ENCODE results near the gene SCIN.
"Not testable (repeated sequence)": the region's sequence is repeated elsewhere in the genome, so short reads cannot be mapped to it uniquely, and the experiment has no call there.

Gene SCIN

DNA sequence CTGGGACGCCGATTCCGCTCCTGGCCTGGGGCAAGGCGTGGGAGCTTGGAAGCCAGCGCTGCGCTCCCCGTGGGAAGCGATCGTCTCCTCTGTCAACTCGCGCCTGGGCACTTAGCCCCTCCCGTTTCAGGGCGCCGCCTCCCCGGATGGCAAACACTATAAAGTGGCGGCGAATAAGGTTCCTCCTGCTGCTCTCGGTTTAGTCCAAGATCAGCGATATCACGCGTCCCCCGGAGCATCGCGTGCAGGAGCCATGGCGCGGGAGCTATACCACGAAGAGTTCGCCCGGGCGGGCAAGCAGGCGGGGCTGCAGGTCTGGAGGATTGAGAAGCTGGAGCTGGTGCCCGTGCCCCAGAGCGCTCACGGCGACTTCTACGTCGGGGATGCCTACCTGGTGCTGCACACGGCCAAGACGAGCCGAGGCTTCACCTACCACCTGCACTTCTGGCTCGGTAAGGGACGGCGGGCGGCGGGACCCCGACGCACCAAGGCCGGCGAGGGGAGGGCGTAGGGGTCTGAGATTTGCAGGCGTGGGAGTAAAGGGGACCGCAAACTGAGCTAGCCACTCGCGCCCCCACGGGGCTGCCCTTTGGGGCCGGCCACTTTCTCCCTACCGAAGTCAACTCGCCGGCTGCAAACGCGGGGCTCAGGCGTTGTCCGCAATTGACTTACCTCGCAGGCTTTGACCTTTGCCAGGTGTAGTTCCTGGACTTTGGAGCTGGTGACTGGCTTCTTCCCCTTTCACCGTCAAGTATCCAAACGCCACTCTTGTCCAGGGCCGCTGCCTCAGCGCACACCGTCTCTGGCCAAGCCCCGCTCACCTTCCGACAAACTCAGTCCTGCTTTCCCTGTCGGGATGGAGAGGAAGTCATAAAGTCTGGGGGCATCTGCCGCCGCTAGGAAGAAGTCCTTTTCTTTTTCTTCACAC is at the start of gene SCIN:
Gene SCIN, plus strand, starts transcription at position 187 of the 928 bp plus-strand sequence. Its CDS starts 67 bp downstream, at position 254.
- TF ChIP-seq, protein P1, sequence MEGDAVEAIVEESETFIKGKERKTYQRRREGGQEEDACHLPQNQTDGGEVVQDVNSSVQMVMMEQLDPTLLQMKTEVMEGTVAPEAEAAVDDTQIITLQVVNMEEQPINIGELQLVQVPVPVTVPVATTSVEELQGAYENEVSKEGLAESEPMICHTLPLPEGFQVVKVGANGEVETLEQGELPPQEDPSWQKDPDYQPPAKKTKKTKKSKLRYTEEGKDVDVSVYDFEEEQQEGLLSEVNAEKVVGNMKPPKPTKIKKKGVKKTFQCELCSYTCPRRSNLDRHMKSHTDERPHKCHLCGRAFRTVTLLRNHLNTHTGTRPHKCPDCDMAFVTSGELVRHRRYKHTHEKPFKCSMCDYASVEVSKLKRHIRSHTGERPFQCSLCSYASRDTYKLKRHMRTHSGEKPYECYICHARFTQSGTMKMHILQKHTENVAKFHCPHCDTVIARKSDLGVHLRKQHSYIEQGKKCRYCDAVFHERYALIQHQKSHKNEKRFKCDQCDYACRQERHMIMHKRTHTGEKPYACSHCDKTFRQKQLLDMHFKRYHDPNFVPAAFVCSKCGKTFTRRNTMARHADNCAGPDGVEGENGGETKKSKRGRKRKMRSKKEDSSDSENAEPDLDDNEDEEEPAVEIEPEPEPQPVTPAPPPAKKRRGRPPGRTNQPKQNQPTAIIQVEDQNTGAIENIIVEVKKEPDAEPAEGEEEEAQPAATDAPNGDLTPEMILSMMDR (IDR thresholded peaks at IDR 0.05; ENCODE audit: control extremely low read depth, extremely low read depth, low read depth, missing control alignments): no peak
- DNase-seq (ENCODE audit: extremely low spot score): peak; percentile 32
- CTCF ChIA-PET: interaction anchor here (0.9 to 2.1 kb wide), 3 partner anchors 11 to 116 kb away, joined by 3 to 6 read pairs (median 4); partner anchors contain the start of gene ARL4A

GRCh38 chr7:12524794-12525386 is 45.6 kb upstream of the SCIN start:
- TF ChIP-seq, protein P1 (IDR thresholded peaks at IDR 0.05; ENCODE audit: control extremely low read depth, extremely low read depth, low read depth, missing control alignments): peak; percentile 54
- ChIA-PET POLR2A (no interaction called here), CTCF (interaction anchor here (0.7 to 3.1 kb wide), 30 partner anchors 8 to 741 kb away, joined by 3 to 57 read pairs (median 4); a partner anchor contains a TSS)
- DNase-seq (ENCODE audit: extremely low spot score): peak; percentile 17

More for the DNA sequence above, at the start of gene SCIN:
- POLR2A ChIA-PET: no interaction called here

- POLR2A ChIA-PET; DNase-seq (ENCODE audit: extremely low spot score): not testable (repeated sequence)
- CTCF ChIA-PET: interaction anchor here (1.0 to 3.1 kb wide), 3 partner anchors 84 to 100 kb away, joined by 3 to 29 read pairs (median 4); no protein-coding TSS in a partner anchor
These were observed 43.8 kb upstream of the SCIN start for GRCh38 chr7:12526693-12527092.

- POLR2A ChIA-PET; CTCF ChIA-PET; DNase-seq (ENCODE audit: extremely low spot score): not testable (repeated sequence)
These were observed 42.9 kb upstream of the SCIN start for GRCh38 chr7:12527670-12528069.

- DNase-seq (ENCODE audit: extremely low spot score): no peak
- CTCF ChIA-PET: no interaction called here
- POLR2A ChIA-PET: no interaction called here
- TF ChIP-seq, protein P1 (IDR thresholded peaks at IDR 0.05; ENCODE audit: control extremely low read depth, extremely low read depth, low read depth, missing control alignments): no peak
These were observed 40.4 kb upstream of the SCIN start for GRCh38 chr7:12529971-12530710.

DNA sequence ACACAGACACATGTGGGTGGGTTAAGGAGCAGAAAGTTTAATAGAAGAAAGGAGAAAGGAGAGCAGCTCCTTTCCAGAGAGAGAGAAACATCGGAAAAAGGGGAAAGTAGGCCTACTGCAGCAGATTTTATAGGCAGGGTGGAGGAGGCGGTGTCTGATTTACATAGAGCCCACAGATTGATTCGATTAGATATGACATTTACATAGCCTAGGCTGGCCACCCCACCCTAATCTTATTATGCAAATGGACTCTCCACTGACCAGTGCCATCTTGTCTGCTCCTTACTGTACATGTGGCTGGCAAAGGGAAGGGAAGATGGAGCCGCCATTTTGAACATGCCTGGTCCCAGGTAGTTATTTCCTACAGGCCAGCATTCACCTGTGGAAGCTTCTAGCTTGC is 38.7 kb upstream of the SCIN start:
- CTCF ChIA-PET: interaction anchor here (1.0 to 2.4 kb wide), 3 partner anchors 12 to 91 kb away, joined by 3 to 10 read pairs (median 6); no protein-coding TSS in a partner anchor
- POLR2A ChIA-PET: no interaction called here
- TF ChIP-seq, protein P1 (IDR thresholded peaks at IDR 0.05; ENCODE audit: control extremely low read depth, extremely low read depth, low read depth, missing control alignments): no peak
- no peak for DNase-seq (ENCODE audit: extremely low spot score)

- TF ChIP-seq, protein P1 (IDR thresholded peaks at IDR 0.05; ENCODE audit: control extremely low read depth, extremely low read depth, low read depth, missing control alignments): no peak
- no peak for DNase-seq (ENCODE audit: extremely low spot score)
- POLR2A ChIA-PET: no interaction called here
- CTCF ChIA-PET: interaction anchor here (2.1 to 2.5 kb wide), 3 partner anchors 9 to 89 kb away, joined by 6 to 10 read pairs (median 9); no protein-coding TSS in a partner anchor
These were observed 36.5 kb upstream of the SCIN start for GRCh38 chr7:12534046-12534445.
